ENCODE measurements around the gene SH2B3.

- TF ChIP-seq POLR2A (IDR thresholded peaks at IDR 0.05; ENCODE audit: low read length) (no peak), GATA1 (IDR thresholded peaks at IDR 0.05; ENCODE audit: low read depth, low read length) (no peak)
Observed at GRCh38 chr12:111386885-111387284, 18.8 kb upstream of the SH2B3 start.
